ENCODE measurements around the gene WDR47. TPM values are rescaled to one million over a fixed set of nuclear protein-coding genes. Genes with fewer than 3 reads are reported as not detected.
"Not testable (repeated sequence)": the region's sequence is repeated elsewhere in the genome, so short reads cannot be mapped to it uniquely, and the experiment has no call there.

WDR47 gene
- total RNA-seq, 2 experiments from 2014 or later: 6.9 to 7.6 TPM

GRCh38 chr1:109079240-109079622, 37.3 kb upstream of the WDR47 start:
- ATAC-seq: no peak
- Mint-ChIP-seq H3K27ac (no peak overlapping the region), H3K4me1 (peaks cover 8% of the 10 kb centered on the region), H3K27me3 (no peaks in the 10 kb centered on the region), H3K4me3 (no peak overlapping the region), H3K36me3 (ENCODE audit: low read depth) (peaks cover 1% of the 10 kb centered on the region), H3K9me3 (ENCODE audit: low read depth) (no peaks in the 10 kb centered on the region)
- CTCF ChIA-PET: no interaction called here
- no peak for DNase-seq
- intact Hi-C loops (cut with DNase I, micrococcal nuclease): no loop called here
- POLR2A ChIA-PET: no interaction called here

DNA sequence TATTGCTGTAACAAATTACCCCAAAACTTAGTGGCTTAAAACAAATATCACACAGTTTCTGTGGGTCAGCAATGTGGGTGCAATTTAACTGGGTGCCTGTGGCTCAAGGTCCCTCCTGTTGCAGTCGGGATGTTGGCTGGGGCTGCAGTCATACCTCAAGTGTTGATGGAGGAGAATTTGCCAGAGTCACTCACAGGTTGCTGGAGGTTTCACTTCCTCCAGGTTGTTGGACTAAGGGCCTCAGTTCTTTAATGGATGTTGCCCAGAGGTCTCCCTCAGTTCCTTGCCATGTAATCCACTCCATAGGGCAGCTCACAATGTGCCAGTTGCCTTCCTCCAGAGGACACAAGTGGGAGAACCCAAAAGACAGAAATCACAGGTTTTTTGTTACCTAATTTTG, 36.4 kb upstream of the WDR47 start:
- H3K4me3 Mint-ChIP-seq: no peak overlapping the region
- H3K36me3 Mint-ChIP-seq (ENCODE audit: low read depth): peaks cover 5% of the 10 kb centered on the region

GRCh38 chr1:109075531-109076490, 33.9 kb upstream of the WDR47 start, which contains the start of gene TAF13:
TAF13 (minus strand) TSS chr1:109076003; CDS start chr1:109075947, 56 bp downstream.
- Mint-ChIP-seq H3K9me3 (ENCODE audit: low read depth) (no peaks in the 10 kb centered on the region), H3K4me3 (peak within 1 kb of the TSS; percentile 95), H3K27ac (peak within 1 kb of the TSS; percentile 94), H3K36me3 (ENCODE audit: low read depth) (peaks cover 6% of the 10 kb centered on the region), H3K4me1 (peaks cover 10% of the 10 kb centered on the region), H3K27me3 (no peaks in the 10 kb centered on the region)
- POLR2A ChIA-PET: interaction anchor here (0.9 to 1.2 kb wide), 4 partner anchors 15 to 34 kb away, joined by 3 to 10 read pairs (median 6); partner anchors contain the start of genes TMEM167B and WDR47
- ATAC-seq (peak; percentile 99), DNase-seq (peak; percentile 93)
- CTCF ChIA-PET: interaction anchor here (0.7 to 1.5 kb wide), 12 partner anchors 9 to 328 kb away, joined by 3 to 10 read pairs (median 4); partner anchors contain the start of genes ELAPOR1, TMEM167B and WDR47
- intact Hi-C loops (cut with DNase I, micrococcal nuclease): loop anchor here (1.0 kb wide), 4 partner anchors 14 to 36 kb away; partner anchors contain the start of genes TMEM167B (in 2 of the 2) and WDR47 (in 1 of the 2)

More for the DNA sequence above, 36.4 kb upstream of the WDR47 start:
- no peak for DNase-seq
- H3K4me1 Mint-ChIP-seq: peaks cover 10% of the 10 kb centered on the region
- POLR2A ChIA-PET: interaction anchor here (0.7 kb wide), 1 partner anchor 12 kb away, joined by 3 read pairs; the partner anchor contains the start of gene TMEM167B
- intact Hi-C loops (cut with DNase I, micrococcal nuclease): no loop called here
- H3K27ac Mint-ChIP-seq: no peak overlapping the region
- CTCF ChIA-PET: interaction anchor here (1.0 kb wide), 1 partner anchor 8 kb away, joined by 4 read pairs; no protein-coding TSS in a partner anchor
- H3K27me3 Mint-ChIP-seq: no peaks in the 10 kb centered on the region
- no peak for ATAC-seq
- no peaks in the 10 kb centered on the region for H3K9me3 Mint-ChIP-seq (ENCODE audit: low read depth)

DNA sequence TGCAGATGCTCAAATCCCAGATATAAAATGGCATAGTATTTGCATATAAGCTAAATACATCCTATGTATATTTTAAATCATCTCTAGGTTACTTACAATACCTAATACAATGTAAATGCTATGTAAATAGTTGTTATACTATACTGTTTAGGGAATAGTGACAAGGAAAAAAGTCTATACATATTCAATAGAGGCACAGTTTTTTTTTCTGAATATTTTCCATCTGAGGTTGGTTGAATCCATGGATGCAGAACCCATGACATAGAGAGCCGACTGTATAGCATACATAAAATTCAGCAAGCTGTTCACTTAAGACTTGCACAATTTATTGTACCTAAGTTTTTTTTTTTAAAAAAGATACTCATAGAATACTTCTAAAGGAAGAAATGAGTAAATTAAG, 27.4 kb upstream of the WDR47 start:
- no peak for ATAC-seq
- H3K9me3 Mint-ChIP-seq (ENCODE audit: low read depth): no peaks in the 10 kb centered on the region
- H3K27me3 Mint-ChIP-seq: no peaks in the 10 kb centered on the region
- H3K4me3 Mint-ChIP-seq: no peak overlapping the region
- intact Hi-C loops (cut with DNase I, micrococcal nuclease): no loop called here
- no peak overlapping the region for H3K27ac Mint-ChIP-seq
- ChIA-PET POLR2A (no interaction called here), CTCF (interaction anchor here (1.2 kb wide), 1 partner anchor 43 kb away, joined by 3 read pairs; a partner anchor contains a TSS)
- H3K36me3 Mint-ChIP-seq (ENCODE audit: low read depth): peaks cover 16% of the 10 kb centered on the region
- DNase-seq: no peak
- H3K4me1 Mint-ChIP-seq: peaks cover 3% of the 10 kb centered on the region

- ATAC-seq (no peak), DNase-seq (no peak)
- ChIA-PET CTCF (interaction anchor here (0.5 to 1.1 kb wide), 2 partner anchors 32 to 128 kb away, joined by 3 to 4 read pairs; no protein-coding TSS in a partner anchor), POLR2A (interaction anchor here (0.7 kb wide), 1 partner anchor 33 kb away, joined by 4 read pairs; no protein-coding TSS in a partner anchor)
- no peak overlapping the region for H3K27ac Mint-ChIP-seq
- no peaks in the 10 kb centered on the region for H3K4me1 Mint-ChIP-seq
- H3K36me3 Mint-ChIP-seq (ENCODE audit: low read depth): peaks cover 10% of the 10 kb centered on the region
- no peak overlapping the region for H3K4me3 Mint-ChIP-seq
- no peaks in the 10 kb centered on the region for H3K9me3 Mint-ChIP-seq (ENCODE audit: low read depth)
- intact Hi-C loops (cut with DNase I, micrococcal nuclease): no loop called here
- H3K27me3 Mint-ChIP-seq: no peaks in the 10 kb centered on the region
Observed at GRCh38 chr1:109067883-109068282, 26.0 kb upstream of the WDR47 start.

DNA sequence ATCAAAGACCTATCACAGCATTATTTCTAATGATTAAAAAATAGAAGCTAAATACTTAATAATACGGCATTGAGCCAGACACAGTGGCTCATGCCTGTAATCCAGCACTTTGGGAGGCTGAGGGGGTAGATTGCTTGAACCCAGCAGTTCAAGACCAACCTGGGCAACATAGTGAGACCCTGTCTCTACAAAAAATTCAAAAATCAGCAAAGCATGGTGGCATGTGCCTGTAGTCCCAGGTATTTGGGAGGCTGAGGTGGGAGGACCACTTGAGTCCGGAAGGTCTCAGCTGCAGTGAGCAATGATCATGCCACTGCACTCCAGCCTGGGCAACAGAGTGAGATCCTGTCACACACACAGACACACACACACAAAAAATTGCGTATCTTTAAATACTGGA, 23.2 kb upstream of the WDR47 start:
- no peak for ATAC-seq
- Mint-ChIP-seq H3K27me3 (no peaks in the 10 kb centered on the region), H3K27ac (no peak overlapping the region), H3K9me3 (ENCODE audit: low read depth) (no peaks in the 10 kb centered on the region), H3K4me3 (no peak overlapping the region), H3K4me1 (no peaks in the 10 kb centered on the region), H3K36me3 (ENCODE audit: low read depth) (peaks cover 9% of the 10 kb centered on the region)
- CTCF ChIA-PET: no interaction called here
- intact Hi-C loops (cut with DNase I, micrococcal nuclease): no loop called here
- POLR2A ChIA-PET: no interaction called here
- no peak for DNase-seq

DNA sequence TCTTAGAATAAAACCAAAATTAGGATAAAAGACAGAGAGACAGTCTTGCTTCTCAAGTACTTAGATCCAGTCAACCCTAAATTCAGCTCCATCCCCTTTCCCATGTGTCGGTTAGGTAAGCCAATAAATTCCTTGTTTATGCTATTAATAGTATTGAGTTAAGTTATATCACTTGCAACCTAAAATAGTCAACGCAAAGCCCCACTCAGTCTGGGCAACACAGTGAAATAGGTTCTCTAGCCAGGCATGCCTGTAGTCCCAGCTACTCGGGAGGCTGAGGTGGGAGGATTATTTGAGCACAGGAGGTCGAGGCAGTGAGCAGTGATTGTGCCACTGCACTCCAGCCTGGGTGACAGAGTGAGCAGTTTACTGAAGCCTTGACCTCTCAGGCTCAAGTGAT, 19.3 kb upstream of the WDR47 start:
- Mint-ChIP-seq H3K4me3 (no peak overlapping the region), H3K27ac (no peak overlapping the region), H3K27me3 (no peaks in the 10 kb centered on the region), H3K4me1 (no peaks in the 10 kb centered on the region), H3K36me3 (ENCODE audit: low read depth) (peaks cover 8% of the 10 kb centered on the region), H3K9me3 (ENCODE audit: low read depth) (no peaks in the 10 kb centered on the region)
- DNase-seq (no peak), ATAC-seq (no peak)
- ChIA-PET POLR2A (interaction anchor here (0.6 kb wide), 1 partner anchor 19 kb away, joined by 3 read pairs; the partner anchor contains the start of gene WDR47), CTCF (interaction anchor here (0.8 to 0.9 kb wide), 2 partner anchors 33 to 39 kb away, joined by 3 to 4 read pairs; no protein-coding TSS in a partner anchor)
- intact Hi-C loops (cut with DNase I, micrococcal nuclease): no loop called here

DNA sequence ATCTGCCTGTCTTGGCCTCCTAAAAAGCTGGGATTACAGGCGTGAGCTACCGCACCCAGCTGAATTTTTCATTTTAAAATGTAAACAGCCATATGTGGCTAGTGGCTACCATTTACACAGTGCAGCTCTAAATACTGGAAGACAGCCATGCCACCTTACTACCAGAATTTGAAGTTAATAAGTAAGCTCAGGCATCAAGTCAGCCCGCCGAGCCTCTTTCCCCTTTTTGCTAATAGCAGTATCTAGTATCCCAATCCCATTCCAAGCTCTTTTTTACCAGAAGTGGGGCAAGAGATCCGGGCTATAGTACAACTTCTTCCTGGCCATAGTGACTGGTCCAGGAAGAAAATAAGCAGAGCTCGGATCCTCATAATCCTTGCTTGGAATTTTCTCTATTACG, 18.8 kb upstream of the WDR47 start:
- no peaks in the 10 kb centered on the region for H3K9me3 Mint-ChIP-seq (ENCODE audit: low read depth)
- peaks cover 8% of the 10 kb centered on the region for H3K36me3 Mint-ChIP-seq (ENCODE audit: low read depth)
- no peak for DNase-seq
- no peaks in the 10 kb centered on the region for H3K27me3 Mint-ChIP-seq
- CTCF ChIA-PET: interaction anchor here (0.8 to 0.9 kb wide), 2 partner anchors 32 to 39 kb away, joined by 3 to 4 read pairs; no protein-coding TSS in a partner anchor
- H3K27ac Mint-ChIP-seq: no peak overlapping the region
- intact Hi-C loops (cut with DNase I, micrococcal nuclease): no loop called here
- H3K4me3 Mint-ChIP-seq: no peak overlapping the region
- no peaks in the 10 kb centered on the region for H3K4me1 Mint-ChIP-seq
- POLR2A ChIA-PET: interaction anchor here (0.6 kb wide), 1 partner anchor 18 kb away, joined by 3 read pairs; the partner anchor contains the start of gene WDR47
- no peak for ATAC-seq

- ChIA-PET POLR2A (no interaction called here), CTCF (no interaction called here)
- Mint-ChIP-seq H3K4me1 (no peaks in the 10 kb centered on the region), H3K9me3 (ENCODE audit: low read depth) (no peaks in the 10 kb centered on the region), H3K27ac (no peak overlapping the region), H3K36me3 (ENCODE audit: low read depth) (peaks cover 2% of the 10 kb centered on the region), H3K27me3 (no peaks in the 10 kb centered on the region), H3K4me3 (no peak overlapping the region)
- ATAC-seq: no peak
- intact Hi-C loops (cut with DNase I, micrococcal nuclease): no loop called here
- DNase-seq: no peak
Observed at GRCh38 chr1:109059026-109059425, 17.1 kb upstream of the WDR47 start.

- no peak overlapping the region for H3K4me3 Mint-ChIP-seq
- H3K36me3 Mint-ChIP-seq (ENCODE audit: low read depth): no peaks in the 10 kb centered on the region
- intact Hi-C loops (cut with DNase I, micrococcal nuclease): no loop called here
- ATAC-seq: no peak
- H3K27ac Mint-ChIP-seq: no peak overlapping the region
- CTCF ChIA-PET: no interaction called here
- POLR2A ChIA-PET: no interaction called here
- H3K27me3 Mint-ChIP-seq: no peaks in the 10 kb centered on the region
- H3K9me3 Mint-ChIP-seq (ENCODE audit: low read depth): no peaks in the 10 kb centered on the region
- no peak for DNase-seq
- no peaks in the 10 kb centered on the region for H3K4me1 Mint-ChIP-seq
Observed at GRCh38 chr1:109056064-109056463, 14.2 kb upstream of the WDR47 start.

DNA sequence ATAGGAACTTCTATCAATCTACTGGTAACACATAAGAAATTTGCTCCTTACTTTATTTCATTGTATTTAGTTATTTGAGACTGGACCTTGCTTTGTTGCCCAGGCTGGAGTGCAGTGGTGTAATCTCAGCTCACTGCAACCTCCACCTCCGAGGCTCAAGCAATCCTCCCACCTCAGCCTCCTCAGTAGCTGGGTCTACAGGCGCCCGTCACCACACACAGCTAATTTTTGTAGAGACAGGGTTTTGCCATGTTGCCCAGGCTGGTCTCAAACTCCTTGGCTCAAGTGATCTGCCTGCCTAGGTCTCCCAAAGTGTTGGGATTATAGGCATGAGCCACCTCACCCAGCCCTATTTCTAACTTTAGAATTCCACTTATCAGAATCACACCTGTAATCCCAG, 10.2 kb upstream of the WDR47 start:
- POLR2A ChIA-PET; H3K4me1 Mint-ChIP-seq; CTCF ChIA-PET; H3K36me3 Mint-ChIP-seq (ENCODE audit: low read depth); DNase-seq; H3K9me3 Mint-ChIP-seq (ENCODE audit: low read depth); intact Hi-C loops (cut with DNase I, micrococcal nuclease); H3K4me3 Mint-ChIP-seq; ATAC-seq; H3K27ac Mint-ChIP-seq; H3K27me3 Mint-ChIP-seq: not testable (repeated sequence)
